Vagina (tissue), 2 donors: Measurements from ENCODE around the gene PUS1. TPM values are rescaled to one million over a fixed set of nuclear protein-coding genes. Genes with fewer than 3 reads are reported as not detected.
"Not testable (repeated sequence)": the region's sequence is repeated elsewhere in the genome, so short reads cannot be mapped to it uniquely, and the experiment has no call there.

Experiments used
- DNase-seq, 2 donors: peaks; one replicate each; pipeline ENCODE4 v3.0.0-alpha.2; 2017; ENCODE audit errors: extremely low spot score in 2 of 2
- H3K27ac ChIP-seq: fragments of 200-600 bp; sonication (generic); one replicate; pipeline ENCODE4 v1.5.1; 2019
- H3K27me3 ChIP-seq: fragments of 200-600 bp; sonication (generic); one replicate; pipeline ENCODE4 v1.5.1; 2019
- H3K36me3 ChIP-seq, 2 donors: fragments of 200-600 bp; sonication (generic); one replicate each; pipeline ENCODE4 v1.5.1; 2017 to 2019
- H3K4me1 ChIP-seq: fragments of 200-600 bp; sonication (generic); one replicate; pipeline ENCODE4 v1.5.1; 2019
- H3K4me3 ChIP-seq, 2 donors: fragments of 200-600 bp; sonication (generic); 1 replicate in 1 of 2; 2 replicates in 1 of 2; pipeline ENCODE4 v1.5.1; 2016 to 2019
- H3K9me3 ChIP-seq: fragments of 200-600 bp; sonication (generic); one replicate; pipeline ENCODE4 v1.5.1; 2019
- POLR2A ChIP-seq, 2 donors: fragments of 450-650 bp; IDR thresholded peaks; one replicate each; pipeline ENCODE4 v1.6.1; 2017; ENCODE audit warnings: antibody characterized with exemption in 2 of 2, mild to moderate bottlenecking in 2 of 2, moderate library complexity in 2 of 2
- POLR2AphosphoS5 ChIP-seq, 2 donors: sonication (generic); formaldehyde crosslinking; IDR thresholded peaks; one replicate each; pipeline ENCODE4 v1.9.0; 2017; ENCODE audit warnings: antibody characterized with exemption in 2 of 2, mild to moderate bottlenecking in 2 of 2, low read depth in 1 of 2; ENCODE audit not compliant: insufficient read depth in 1 of 2
- intact Hi-C: fragments of 100-400 bp; cut with DNase I; formaldehyde crosslinking; loops from one replicate; pipeline ENCODE4 v1.15.1; 2023
- total RNA-seq: library from RNA; depleted of rRNA; stranded (reverse); fragments of >200 nt; gene quantifications from one replicate; pipeline ENCODE4 v1.2.3, GENCODE V29; 2016
- TF ChIP-seq, protein P1 (sequence below), 3 experiments: fragments of 450-650 bp in 2 of 3; fragments of 200-600 bp in 1 of 3; sonication (generic) in 1 of 3; IDR thresholded peaks; one replicate each; pipeline ENCODE4 v1.5.1; 2017 to 2019; ENCODE audit warnings: antibody characterized with exemption in 3 of 3, mild to moderate bottlenecking in 2 of 3, moderate library complexity in 2 of 3

The PUS1 gene
- total RNA-seq, 1 donor from 2014 or later, result 37.6 TPM

- DNase-seq, result no peak
- H3K4me1 ChIP-seq, result peaks cover 55% of the 10 kb centered on the region
- peaks cover 0 to 12% of the 10 kb centered on the region in 2 donors for H3K36me3 ChIP-seq
- no peaks in the 10 kb centered on the region for H3K9me3 ChIP-seq
- H3K27ac ChIP-seq, result no peak overlapping the region
- intact Hi-C loops, result no loop called here
- no peak overlapping the region for H3K4me3 ChIP-seq
- H3K27me3 ChIP-seq, result no peaks in the 10 kb centered on the region
- no peak for TF ChIP-seq POLR2A (IDR thresholded peaks at IDR 0.05)
- TF ChIP-seq, protein P1, sequence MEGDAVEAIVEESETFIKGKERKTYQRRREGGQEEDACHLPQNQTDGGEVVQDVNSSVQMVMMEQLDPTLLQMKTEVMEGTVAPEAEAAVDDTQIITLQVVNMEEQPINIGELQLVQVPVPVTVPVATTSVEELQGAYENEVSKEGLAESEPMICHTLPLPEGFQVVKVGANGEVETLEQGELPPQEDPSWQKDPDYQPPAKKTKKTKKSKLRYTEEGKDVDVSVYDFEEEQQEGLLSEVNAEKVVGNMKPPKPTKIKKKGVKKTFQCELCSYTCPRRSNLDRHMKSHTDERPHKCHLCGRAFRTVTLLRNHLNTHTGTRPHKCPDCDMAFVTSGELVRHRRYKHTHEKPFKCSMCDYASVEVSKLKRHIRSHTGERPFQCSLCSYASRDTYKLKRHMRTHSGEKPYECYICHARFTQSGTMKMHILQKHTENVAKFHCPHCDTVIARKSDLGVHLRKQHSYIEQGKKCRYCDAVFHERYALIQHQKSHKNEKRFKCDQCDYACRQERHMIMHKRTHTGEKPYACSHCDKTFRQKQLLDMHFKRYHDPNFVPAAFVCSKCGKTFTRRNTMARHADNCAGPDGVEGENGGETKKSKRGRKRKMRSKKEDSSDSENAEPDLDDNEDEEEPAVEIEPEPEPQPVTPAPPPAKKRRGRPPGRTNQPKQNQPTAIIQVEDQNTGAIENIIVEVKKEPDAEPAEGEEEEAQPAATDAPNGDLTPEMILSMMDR (IDR thresholded peaks at IDR 0.05), result no peak
- TF ChIP-seq POLR2AphosphoS5 (IDR thresholded peaks at IDR 0.05; ENCODE audit: insufficient read depth in 1 of 2, low read depth in 1 of 2), result no peak
Measured at GRCh38 chr12:131959641-131960589, 30.8 kb downstream of the PUS1 start.

DNA sequence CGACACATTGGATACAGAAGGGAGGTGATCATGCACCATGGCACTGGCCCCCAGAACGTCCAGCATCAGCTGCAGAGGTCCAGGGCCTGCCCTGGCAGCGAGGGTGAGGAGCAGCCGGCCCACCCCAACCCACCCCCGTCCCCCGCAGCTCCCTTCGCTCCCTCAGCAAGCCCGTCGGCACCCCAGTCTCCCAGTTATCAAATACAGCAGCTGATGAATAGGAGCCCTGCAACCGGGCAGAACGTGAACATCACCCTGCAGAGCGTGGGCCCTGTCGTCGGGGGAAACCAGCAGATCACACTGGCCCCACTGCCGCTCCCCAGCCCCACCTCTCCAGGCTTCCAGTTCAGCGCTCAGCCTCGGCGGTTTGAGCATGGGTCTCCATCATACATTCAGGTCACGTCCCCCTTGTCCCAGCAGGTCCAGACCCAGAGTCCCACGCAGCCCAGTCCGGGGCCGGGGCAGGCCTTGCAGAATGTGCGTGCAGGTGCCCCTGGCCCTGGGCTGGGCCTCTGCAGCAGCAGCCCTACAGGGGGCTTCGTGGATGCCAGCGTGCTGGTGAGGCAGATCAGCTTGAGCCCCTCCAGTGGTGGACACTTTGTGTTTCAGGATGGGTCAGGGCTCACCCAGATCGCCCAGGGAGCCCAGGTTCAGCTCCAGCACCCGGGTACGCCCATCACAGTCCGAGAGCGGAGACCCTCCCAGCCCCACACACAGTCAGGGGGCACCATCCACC lies 31.7 kb downstream of the PUS1 start:
- Histone ChIP-seq H3K4me1 (peaks cover 56% of the 10 kb centered on the region), H3K36me3 (peaks cover 0 to 12% of the 10 kb centered on the region in 2 donors)
- H3K27me3 ChIP-seq, H3K4me3 ChIP-seq, H3K9me3 ChIP-seq, intact Hi-C loops, H3K27ac ChIP-seq, DNase-seq: not testable (repeated sequence)

DNA sequence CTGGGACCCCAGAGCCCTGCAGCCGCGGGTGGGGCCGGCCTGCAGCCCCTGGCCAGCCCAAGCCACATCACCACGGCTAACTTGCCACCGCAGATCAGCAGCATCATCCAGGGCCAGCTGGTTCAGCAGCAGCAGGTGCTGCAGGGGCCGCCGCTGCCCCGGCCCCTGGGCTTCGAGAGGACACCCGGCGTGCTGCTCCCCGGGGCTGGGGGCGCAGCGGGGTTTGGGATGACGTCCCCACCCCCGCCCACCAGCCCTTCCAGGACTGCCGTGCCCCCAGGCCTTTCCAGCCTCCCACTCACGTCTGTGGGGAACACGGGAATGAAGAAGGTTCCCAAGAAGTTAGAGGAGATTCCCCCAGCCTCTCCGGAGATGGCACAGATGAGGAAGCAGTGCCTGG lies 32.3 kb downstream of the PUS1 start:
- H3K4me3 ChIP-seq, H3K27me3 ChIP-seq, intact Hi-C loops, DNase-seq, H3K9me3 ChIP-seq, H3K27ac ChIP-seq: not testable (repeated sequence)
- peaks cover 0 to 12% of the 10 kb centered on the region in 2 donors for H3K36me3 ChIP-seq
- H3K4me1 ChIP-seq, result peaks cover 55% of the 10 kb centered on the region

DNA sequence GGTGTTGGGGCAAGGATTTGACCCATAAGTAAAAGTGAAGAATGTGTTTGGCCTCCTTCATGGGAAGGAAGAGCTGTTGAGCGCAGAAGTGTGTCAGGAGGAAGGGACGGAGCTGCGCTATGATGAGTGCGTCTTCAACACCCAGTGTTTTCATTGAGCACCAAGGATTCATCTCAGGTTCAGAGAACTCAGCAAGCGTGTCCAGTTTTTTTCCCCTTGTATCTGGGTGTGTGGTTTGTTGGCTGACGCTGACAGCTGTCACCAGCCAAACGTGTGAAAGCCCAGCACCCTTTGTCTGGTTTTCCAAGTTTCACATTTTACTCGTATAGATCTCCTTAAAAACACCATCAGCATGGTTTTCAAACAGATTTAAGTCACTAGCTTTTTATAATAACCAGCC lies 33.0 kb downstream of the PUS1 start:
- intact Hi-C loops, result no loop called here
- Histone ChIP-seq H3K4me1 (peaks cover 50% of the 10 kb centered on the region), H3K27ac (no peak overlapping the region), H3K9me3 (no peaks in the 10 kb centered on the region), H3K27me3 (no peaks in the 10 kb centered on the region), H3K36me3 (peaks cover 0 to 12% of the 10 kb centered on the region in 2 donors), H3K4me3 (no peak overlapping the region)
- DNase-seq, result no peak
- TF ChIP-seq POLR2A (IDR thresholded peaks at IDR 0.05), result no peak
- no peak for TF ChIP-seq POLR2AphosphoS5 (IDR thresholded peaks at IDR 0.05; ENCODE audit: insufficient read depth in 1 of 2, low read depth in 1 of 2)
- TF ChIP-seq, protein P1 (IDR thresholded peaks at IDR 0.05), result no peak

GRCh38 chr12:131963381-131963780 lies 34.3 kb downstream of the PUS1 start:
- H3K36me3 ChIP-seq, result peaks cover 0 to 12% of the 10 kb centered on the region in 2 donors
- no peak for DNase-seq
- H3K27me3 ChIP-seq, result no peaks in the 10 kb centered on the region
- intact Hi-C loops, result no loop called here
- H3K9me3 ChIP-seq, result no peaks in the 10 kb centered on the region
- H3K27ac ChIP-seq, result no peak overlapping the region
- TF ChIP-seq POLR2AphosphoS5 (IDR thresholded peaks at IDR 0.05; ENCODE audit: insufficient read depth in 1 of 2, low read depth in 1 of 2), result no peak
- TF ChIP-seq, protein P1 (IDR thresholded peaks at IDR 0.05), result no peak
- no peak for TF ChIP-seq POLR2A (IDR thresholded peaks at IDR 0.05)
- H3K4me1 ChIP-seq, result peaks cover 39% of the 10 kb centered on the region
- no peak overlapping the region for H3K4me3 ChIP-seq
